Thyroid gland (tissue), 4 donors: ENCODE results near the gene TMCO4. TPM values are rescaled to one million over a fixed set of nuclear protein-coding genes. Genes with fewer than 3 reads are reported as not detected.

ENCODE experiments used
- DNase-seq, 2 donors: peaks; one replicate each; pipeline ENCODE4 v3.0.0-alpha.2; 2019
- H3K27ac ChIP-seq, 3 donors: fragments of 200-600 bp; sonication (generic); 1 replicate in 2 of 3; 2 replicates in 1 of 3; pipeline ENCODE4 v1.5.1; 2016 to 2019; ENCODE audit warnings: mild to moderate bottlenecking in 1 of 3, moderate library complexity in 1 of 3
- H3K27me3 ChIP-seq: fragments of 200-600 bp; sonication (generic); one replicate; pipeline ENCODE4 v1.5.1; 2019
- H3K36me3 ChIP-seq, 2 donors: fragments of 200-600 bp; sonication (generic); one replicate each; pipeline ENCODE4 v1.5.1; 2016 to 2019
- H3K4me1 ChIP-seq, 2 donors: fragments of 200-600 bp; sonication (generic); one replicate each; pipeline ENCODE4 v1.5.1; 2017 to 2019
- H3K4me3 ChIP-seq, 3 donors: fragments of 200-600 bp; sonication (generic); replicated peaks in 1 of 3; 1 replicate in 2 of 3; 2 replicates in 1 of 3; pipeline ENCODE4 v1.5.1; 2016; ENCODE audit warnings: mild to moderate bottlenecking in 1 of 3
- H3K9me3 ChIP-seq: fragments of 200-600 bp; sonication (generic); one replicate; pipeline ENCODE4 v1.5.1; 2017
- CTCF ChIP-seq, 6 experiments: fragments of 200-600 bp in 3 of 6; fragments of 450-650 bp in 3 of 6; sonication (generic) in 3 of 6; IDR thresholded peaks; one replicate each; pipeline ENCODE4 v1.5.1; 2016 to 2019; ENCODE audit warnings: antibody characterized with exemption in 6 of 6, mild to moderate bottlenecking in 2 of 6, inconsistent platforms in 1 of 6, moderate library complexity in 1 of 6
- POLR2A ChIP-seq, 2 donors: fragments of 450-650 bp; IDR thresholded peaks; one replicate each; pipeline ENCODE4 v1.6.1; 2017; ENCODE audit warnings: antibody characterized with exemption in 2 of 2, mild to moderate bottlenecking in 2 of 2, moderate library complexity in 1 of 2
- WGBS, 2 donors: methylation state at CpG; one replicate each; pipeline ENCODE4 v1.1.5; 2017; 5-methylcytosine and 5-hydroxymethylcytosine counted together
- intact Hi-C: fragments of 100-400 bp; cut with DNase I; formaldehyde crosslinking; loops from one replicate; pipeline ENCODE4 v1.15.1; 2023
- total RNA-seq, 4 donors: library from RNA; depleted of rRNA; stranded (reverse); fragments of >200 nt; gene quantifications; one replicate each; pipeline ENCODE4 v1.2.3, GENCODE V29; 2016

TMCO4 gene
- total RNA-seq, 4 donors from 2014 or later = 34.3 to 67.7 (median 61.4) TPM

GRCh38 chr1:19703280-19703679 lies 96.4 kb downstream of the TMCO4 start:
- no peak for TF ChIP-seq CTCF (IDR thresholded peaks at IDR 0.05)
- TF ChIP-seq POLR2A (IDR thresholded peaks at IDR 0.05) = no peak
- Histone ChIP-seq H3K27ac (no peak overlapping the region), H3K36me3 (peaks cover 0 to 4% of the 10 kb centered on the region in 2 donors), H3K4me1 (peaks cover 0 to 7% of the 10 kb centered on the region in 2 donors), H3K4me3 (no peak overlapping the region), H3K9me3 (no peaks in the 10 kb centered on the region), H3K27me3 (no peaks in the 10 kb centered on the region)
- DNase-seq = no peak
- intact Hi-C loops = no loop called here
- 93 to 95% methylated on average over 3 of the region's 3 CpGs for WGBS, 2 donors

- 94% methylated on average over 13 to 14 of the region's 14 CpGs for WGBS, 2 donors
- intact Hi-C loops = no loop called here
- no peak overlapping the region for H3K4me3 ChIP-seq
- H3K36me3 ChIP-seq = peaks cover 4 to 5% of the 10 kb centered on the region in 2 donors
- H3K9me3 ChIP-seq = no peaks in the 10 kb centered on the region
- no peak for DNase-seq
- TF ChIP-seq CTCF (IDR thresholded peaks at IDR 0.05) (no peak), POLR2A (IDR thresholded peaks at IDR 0.05) (no peak)
- peaks cover 0 to 7% of the 10 kb centered on the region in 2 donors for H3K4me1 ChIP-seq
- H3K27ac ChIP-seq = no peak overlapping the region
- H3K27me3 ChIP-seq = no peaks in the 10 kb centered on the region
These were observed 99.5 kb downstream of the TMCO4 start for GRCh38 chr1:19700079-19700777.

- TF ChIP-seq CTCF (IDR thresholded peaks at IDR 0.05) = no peak
- no peak for TF ChIP-seq POLR2A (IDR thresholded peaks at IDR 0.05)
- no peaks in the 10 kb centered on the region for H3K27me3 ChIP-seq
- no peaks in the 10 kb centered on the region for H3K4me1 ChIP-seq
- no peak for DNase-seq
- H3K9me3 ChIP-seq = no peaks in the 10 kb centered on the region
- WGBS, 2 donors = 87 to 100% methylated on average over 3 to 4 of the region's 4 CpGs
- H3K27ac ChIP-seq = no peak overlapping the region
- peaks cover 10 to 15% of the 10 kb centered on the region in 2 donors for H3K36me3 ChIP-seq
- H3K4me3 ChIP-seq = no peak overlapping the region
- intact Hi-C loops = no loop called here
These were observed 101.5 kb downstream of the TMCO4 start for GRCh38 chr1:19698181-19698580.

GRCh38 chr1:19696820-19697219 lies 102.9 kb downstream of the TMCO4 start:
- no peaks in the 10 kb centered on the region for H3K4me1 ChIP-seq
- TF ChIP-seq POLR2A (IDR thresholded peaks at IDR 0.05) (no peak), CTCF (IDR thresholded peaks at IDR 0.05) (no peak)
- no peak overlapping the region for H3K27ac ChIP-seq
- no peak for DNase-seq
- no peaks in the 10 kb centered on the region for H3K27me3 ChIP-seq
- intact Hi-C loops = no loop called here
- WGBS, 2 donors = 96 to 99% methylated on average over 8 of the region's 8 CpGs
- H3K36me3 ChIP-seq = peaks cover 11 to 15% of the 10 kb centered on the region in 2 donors
- H3K9me3 ChIP-seq = no peaks in the 10 kb centered on the region
- no peak overlapping the region for H3K4me3 ChIP-seq

GRCh38 chr1:19695772-19696171 lies 103.9 kb downstream of the TMCO4 start:
- no peak overlapping the region for H3K4me3 ChIP-seq
- H3K27me3 ChIP-seq = no peaks in the 10 kb centered on the region
- H3K27ac ChIP-seq = no peak overlapping the region
- no peaks in the 10 kb centered on the region for H3K4me1 ChIP-seq
- intact Hi-C loops = no loop called here
- TF ChIP-seq POLR2A (IDR thresholded peaks at IDR 0.05) = no peak
- H3K9me3 ChIP-seq = no peaks in the 10 kb centered on the region
- no peak for DNase-seq
- H3K36me3 ChIP-seq = peaks cover 11 to 24% of the 10 kb centered on the region in 2 donors
- 97 to 98% methylated on average over 7 of the region's 7 CpGs for WGBS, 2 donors
